Measurements from ENCODE around the gene TEX14. TPM values are rescaled to one million over a fixed set of nuclear protein-coding genes. Genes with fewer than 3 reads are reported as not detected.
"Not testable (repeated sequence)": the region's sequence is repeated elsewhere in the genome, so short reads cannot be mapped to it uniquely, and the experiment has no call there.

Gene TEX14
- total RNA-seq, 2 donors from 2014 or later, result 0.42 to 0.60 TPM

GRCh38 chr17:58595194-58595792 lies 96.6 kb downstream of the TEX14 start:
- DNase-seq (no peak), ATAC-seq (no peak)
- H3K27me3 Mint-ChIP-seq, result no peaks in the 10 kb centered on the region
- no peak overlapping the region for H3K4me3 Mint-ChIP-seq
- H3K4me1 Mint-ChIP-seq, result no peaks in the 10 kb centered on the region
- no peak overlapping the region for H3K27ac Mint-ChIP-seq
- no peaks in the 10 kb centered on the region for H3K36me3 Mint-ChIP-seq (ENCODE audit: low read depth)
- H3K9me3 ChIP-seq (ENCODE audit: control insufficient read depth, low read length, poor library complexity, severe bottlenecking), result no peaks in the 10 kb centered on the region

- Mint-ChIP-seq H3K27ac (no peak overlapping the region), H3K4me1 (no peaks in the 10 kb centered on the region), H3K27me3 (no peaks in the 10 kb centered on the region), H3K36me3 (ENCODE audit: low read depth) (no peaks in the 10 kb centered on the region), H3K4me3 (no peak overlapping the region)
- DNase-seq (no peak), ATAC-seq (no peak)
- H3K9me3 ChIP-seq (ENCODE audit: control insufficient read depth, low read length, poor library complexity, severe bottlenecking), result no peaks in the 10 kb centered on the region
Observed at GRCh38 chr17:58593123-58593522, 98.7 kb downstream of the TEX14 start.

DNA sequence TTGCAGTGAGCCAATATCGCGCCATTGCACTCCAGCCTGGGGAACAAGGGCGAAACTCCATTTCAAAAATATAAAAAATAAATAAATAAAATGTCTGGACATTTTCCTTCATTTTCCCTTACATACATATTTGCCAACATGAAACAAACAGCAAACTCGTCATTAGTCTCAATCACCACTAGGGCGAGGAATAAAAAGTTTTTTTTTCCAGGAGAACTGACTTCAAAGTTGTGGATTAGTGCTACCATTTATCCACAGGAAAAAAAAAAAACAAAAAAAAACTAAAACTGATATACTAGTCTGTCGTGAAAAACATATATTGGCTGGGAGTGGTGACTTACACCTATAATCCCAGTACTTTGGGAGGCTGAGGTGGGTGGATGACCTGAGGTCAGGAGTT lies 100.4 kb downstream of the TEX14 start:
- H3K27ac Mint-ChIP-seq, result no peak overlapping the region
- ATAC-seq, result no peak
- no peaks in the 10 kb centered on the region for H3K4me1 Mint-ChIP-seq
- no peaks in the 10 kb centered on the region for H3K36me3 Mint-ChIP-seq (ENCODE audit: low read depth)
- no peak overlapping the region for H3K4me3 Mint-ChIP-seq
- H3K27me3 Mint-ChIP-seq, result no peaks in the 10 kb centered on the region
- DNase-seq, result no peak
- no peaks in the 10 kb centered on the region for H3K9me3 ChIP-seq (ENCODE audit: control insufficient read depth, low read length, poor library complexity, severe bottlenecking)

- no peaks in the 10 kb centered on the region for H3K36me3 Mint-ChIP-seq (ENCODE audit: low read depth)
- H3K27ac Mint-ChIP-seq, result no peak overlapping the region
- no peak for ATAC-seq
- H3K4me1 Mint-ChIP-seq, result no peaks in the 10 kb centered on the region
- no peaks in the 10 kb centered on the region for H3K9me3 ChIP-seq (ENCODE audit: control insufficient read depth, low read length, poor library complexity, severe bottlenecking)
- no peaks in the 10 kb centered on the region for H3K27me3 Mint-ChIP-seq
- no peak for DNase-seq
- no peak overlapping the region for H3K4me3 Mint-ChIP-seq
Observed at GRCh38 chr17:58590377-58590776, 101.5 kb downstream of the TEX14 start.

- peak; percentile 28 to 37 (median 36) for DNase-seq
- Mint-ChIP-seq H3K27me3 (no peaks in the 10 kb centered on the region), H3K27ac (no peak overlapping the region), H3K4me1 (no peaks in the 10 kb centered on the region), H3K4me3 (no peak overlapping the region), H3K36me3 (ENCODE audit: low read depth) (peaks cover 2% of the 10 kb centered on the region)
- H3K9me3 ChIP-seq (ENCODE audit: control insufficient read depth, low read length, poor library complexity, severe bottlenecking), result no peaks in the 10 kb centered on the region
- ATAC-seq, result peak; percentile 82
Observed at GRCh38 chr17:58587713-58588117, 104.1 kb downstream of the TEX14 start.

DNA sequence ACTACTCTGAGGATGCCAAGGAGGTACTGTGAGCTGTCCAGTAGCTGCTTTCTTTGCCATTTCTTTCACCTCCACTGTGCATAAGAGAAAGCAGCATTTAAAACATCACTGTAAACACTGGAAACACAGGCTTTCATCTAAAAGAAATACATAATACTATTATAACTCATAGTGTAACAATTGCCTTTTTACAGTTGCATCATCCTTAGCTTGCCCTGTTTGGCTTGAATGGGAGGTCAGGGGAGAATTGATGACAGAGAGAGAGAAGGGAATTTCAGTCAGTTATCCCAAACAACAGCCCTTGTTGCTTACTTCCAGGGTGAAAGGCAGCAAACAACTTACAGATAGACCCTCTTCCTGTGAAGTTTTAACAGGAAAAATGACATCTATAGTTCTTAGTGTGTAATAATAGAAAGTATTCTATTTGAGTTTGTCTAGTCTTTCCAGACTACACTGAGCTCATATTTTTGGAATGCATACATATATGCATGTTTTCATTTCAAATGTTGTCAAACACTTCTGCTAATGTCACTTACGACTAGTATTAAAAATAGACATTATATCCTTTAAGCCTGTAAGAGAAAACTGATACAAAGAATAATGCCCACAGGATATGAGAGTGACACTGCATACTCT lies 105.7 kb downstream of the TEX14 start:
- H3K4me3 Mint-ChIP-seq, result no peak overlapping the region
- H3K4me1 Mint-ChIP-seq, result no peaks in the 10 kb centered on the region
- no peak for ATAC-seq
- peaks cover 2% of the 10 kb centered on the region for H3K36me3 Mint-ChIP-seq (ENCODE audit: low read depth)
- no peaks in the 10 kb centered on the region for H3K9me3 ChIP-seq (ENCODE audit: control insufficient read depth, low read length, poor library complexity, severe bottlenecking)
- H3K27me3 Mint-ChIP-seq, result no peaks in the 10 kb centered on the region
- DNase-seq, result no peak
- peak overlapping the region; percentile 41 for H3K27ac Mint-ChIP-seq

GRCh38 chr17:58585554-58585953 lies 106.3 kb downstream of the TEX14 start:
- ATAC-seq (no peak), DNase-seq (no peak)
- no peaks in the 10 kb centered on the region for H3K27me3 Mint-ChIP-seq
- H3K27ac Mint-ChIP-seq, result peak overlapping the region; percentile 41
- H3K4me1 Mint-ChIP-seq, result no peaks in the 10 kb centered on the region
- peaks cover 2% of the 10 kb centered on the region for H3K36me3 Mint-ChIP-seq (ENCODE audit: low read depth)
- no peaks in the 10 kb centered on the region for H3K9me3 ChIP-seq (ENCODE audit: control insufficient read depth, low read length, poor library complexity, severe bottlenecking)
- H3K4me3 Mint-ChIP-seq, result no peak overlapping the region

- Mint-ChIP-seq H3K4me1 (no peaks in the 10 kb centered on the region), H3K36me3 (ENCODE audit: low read depth) (peaks cover 2% of the 10 kb centered on the region), H3K4me3 (no peak overlapping the region), H3K27me3 (no peaks in the 10 kb centered on the region), H3K27ac (no peak overlapping the region)
- ATAC-seq, result no peak
- no peak for DNase-seq
- no peaks in the 10 kb centered on the region for H3K9me3 ChIP-seq (ENCODE audit: control insufficient read depth, low read length, poor library complexity, severe bottlenecking)
Observed at GRCh38 chr17:58583486-58583885, 108.4 kb downstream of the TEX14 start.

GRCh38 chr17:58582718-58583117 lies 109.1 kb downstream of the TEX14 start:
- H3K27ac Mint-ChIP-seq; H3K4me3 Mint-ChIP-seq; H3K9me3 ChIP-seq (ENCODE audit: control insufficient read depth, low read length, poor library complexity, severe bottlenecking); ATAC-seq; H3K27me3 Mint-ChIP-seq; DNase-seq; H3K4me1 Mint-ChIP-seq; H3K36me3 Mint-ChIP-seq (ENCODE audit: low read depth): not testable (repeated sequence)

- no peaks in the 10 kb centered on the region for H3K4me1 Mint-ChIP-seq
- H3K9me3 ChIP-seq (ENCODE audit: control insufficient read depth, low read length, poor library complexity, severe bottlenecking), result no peaks in the 10 kb centered on the region
Observed at GRCh38 chr17:58580671-58581070, 111.2 kb downstream of the TEX14 start.

GRCh38 chr17:58577696-58578095 lies 114.1 kb downstream of the TEX14 start:
- ATAC-seq, result peak; percentile 50
- Mint-ChIP-seq H3K4me3 (no peak overlapping the region), H3K36me3 (ENCODE audit: low read depth) (no peaks in the 10 kb centered on the region), H3K27me3 (no peaks in the 10 kb centered on the region), H3K27ac (no peak overlapping the region), H3K4me1 (no peaks in the 10 kb centered on the region)
- no peaks in the 10 kb centered on the region for H3K9me3 ChIP-seq (ENCODE audit: control insufficient read depth, low read length, poor library complexity, severe bottlenecking)
- peak; percentile 17 to 29 (median 24) for DNase-seq

More at GRCh38 chr17:58580671-58581070, 111.2 kb downstream of the TEX14 start:
- H3K36me3 Mint-ChIP-seq (ENCODE audit: low read depth), result peaks cover 2% of the 10 kb centered on the region
- no peaks in the 10 kb centered on the region for H3K27me3 Mint-ChIP-seq
- no peak overlapping the region for H3K27ac Mint-ChIP-seq
- DNase-seq (no peak), ATAC-seq (no peak)
- H3K4me3 Mint-ChIP-seq, result no peak overlapping the region

DNA sequence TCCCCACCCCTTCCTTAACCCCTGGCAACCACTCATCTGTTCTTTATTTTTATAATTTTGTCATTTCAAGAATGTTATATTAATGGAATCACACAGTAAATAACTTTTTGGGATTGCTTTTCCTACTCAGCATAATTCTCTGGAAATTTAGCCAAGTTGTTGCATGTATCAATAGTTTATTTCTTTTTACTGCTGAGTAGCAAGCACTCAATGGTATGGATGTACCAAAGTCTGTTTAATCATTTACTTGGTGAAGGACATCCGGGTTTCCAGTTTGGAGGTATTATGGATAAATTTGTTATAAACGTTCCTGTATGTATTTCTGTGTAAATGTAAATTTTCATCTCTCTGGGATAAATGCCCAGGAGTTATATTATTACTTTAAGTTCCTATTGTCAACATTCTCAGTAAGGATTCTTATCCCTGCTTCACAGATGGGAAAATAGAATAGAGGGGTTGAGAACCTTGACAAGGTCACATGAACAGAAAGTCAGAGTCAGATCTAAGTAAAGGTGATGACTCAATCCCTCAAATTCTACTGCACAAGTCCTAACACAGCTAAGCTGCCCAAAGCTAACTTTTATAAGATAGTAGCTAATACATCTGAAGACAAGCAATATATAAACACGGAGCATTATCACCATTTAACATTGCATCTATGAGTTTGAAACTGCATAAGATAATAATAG lies 115.0 kb downstream of the TEX14 start:
- Mint-ChIP-seq H3K4me3 (no peak overlapping the region), H3K27ac (no peak overlapping the region), H3K27me3 (no peaks in the 10 kb centered on the region), H3K4me1 (no peaks in the 10 kb centered on the region), H3K36me3 (ENCODE audit: low read depth) (no peaks in the 10 kb centered on the region)
- DNase-seq, result no peak
- no peaks in the 10 kb centered on the region for H3K9me3 ChIP-seq (ENCODE audit: control insufficient read depth, low read length, poor library complexity, severe bottlenecking)
- no peak for ATAC-seq

DNA sequence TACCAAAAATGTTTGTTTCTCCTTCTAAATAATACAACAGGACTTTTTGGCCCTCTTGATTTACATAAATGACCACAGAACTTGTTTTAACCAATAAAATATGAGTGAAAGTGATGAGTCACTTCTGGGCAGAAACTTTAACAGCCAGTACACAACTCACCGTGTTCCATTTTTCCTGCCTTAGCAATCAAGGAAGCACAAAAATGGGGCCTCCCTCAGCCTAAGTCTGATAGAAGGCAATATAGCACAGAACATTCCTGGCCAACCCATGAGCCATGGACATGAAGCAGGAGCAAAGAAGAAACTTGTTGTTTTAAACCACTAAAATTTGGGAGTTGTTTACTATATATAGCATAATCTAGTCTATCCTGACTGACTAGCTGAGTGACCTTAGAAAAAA lies 116.3 kb downstream of the TEX14 start:
- no peak for ATAC-seq

More for the DNA sequence above, 116.3 kb downstream of the TEX14 start:
- Mint-ChIP-seq H3K27ac (no peak overlapping the region), H3K4me3 (no peak overlapping the region), H3K4me1 (no peaks in the 10 kb centered on the region), H3K36me3 (ENCODE audit: low read depth) (peaks cover 2% of the 10 kb centered on the region), H3K27me3 (no peaks in the 10 kb centered on the region)
- DNase-seq, result no peak
- H3K9me3 ChIP-seq (ENCODE audit: control insufficient read depth, low read length, poor library complexity, severe bottlenecking), result no peaks in the 10 kb centered on the region
